ENCODE results near the gene KCTD13.

GRCh38 chr16:29858974-29859373, 67.1 kb downstream of the KCTD13 start:
- no peak for TF ChIP-seq POLR2A (IDR thresholded peaks at IDR 0.05)
- no peak for TF ChIP-seq CTCF (IDR thresholded peaks at IDR 0.05)
- no peak for TF ChIP-seq POLR2AphosphoS5 (IDR thresholded peaks at IDR 0.05)
